ENCODE results near the gene KDM4B. TPM values are rescaled to one million over a fixed set of nuclear protein-coding genes. Genes with fewer than 3 reads are reported as not detected.

Gene KDM4B
- total RNA-seq, 2 experiments from 2014 or later: 24.4 to 25.0 TPM

GRCh38 chr19:5145521-5146511, 176.9 kb downstream of the KDM4B start:
- ChIA-PET CTCF (interaction anchor here (0.6 to 1.1 kb wide), 2 partner anchors 97 to 939 kb away, joined by 3 to 4 read pairs; no protein-coding TSS in a partner anchor), POLR2A (interaction anchor here (0.6 kb wide), 1 partner anchor 27 kb away, joined by 6 read pairs; no protein-coding TSS in a partner anchor)

- ChIA-PET CTCF (no interaction called here), POLR2A (no interaction called here)
Measured at GRCh38 chr19:5147074-5147977, 178.4 kb downstream of the KDM4B start.

- ChIA-PET POLR2A (no interaction called here), CTCF (no interaction called here)
Measured at GRCh38 chr19:5147978-5148793, 179.3 kb downstream of the KDM4B start.

- ChIA-PET POLR2A (no interaction called here), CTCF (no interaction called here)
Measured at GRCh38 chr19:5148794-5149190, 179.9 kb downstream of the KDM4B start.

- ChIA-PET CTCF (interaction anchor here (1.2 kb wide), 1 partner anchor 101 kb away, joined by 4 read pairs; no protein-coding TSS in a partner anchor), POLR2A (no interaction called here)
Measured at GRCh38 chr19:5149508-5149907, 180.6 kb downstream of the KDM4B start.

GRCh38 chr19:5149932-5150901, 181.3 kb downstream of the KDM4B start:
- CTCF ChIA-PET: interaction anchor here (1.2 kb wide), 1 partner anchor 102 kb away, joined by 4 read pairs; no protein-coding TSS in a partner anchor

GRCh38 chr19:5150902-5151741, 182.2 kb downstream of the KDM4B start:
- CTCF ChIA-PET: interaction anchor here (1.2 kb wide), 1 partner anchor 103 kb away, joined by 4 read pairs; no protein-coding TSS in a partner anchor
- POLR2A ChIA-PET: interaction anchor here (0.5 kb wide), 1 partner anchor 16 kb away, joined by 3 read pairs; no protein-coding TSS in a partner anchor

More at GRCh38 chr19:5149932-5150901, 181.3 kb downstream of the KDM4B start:
- POLR2A ChIA-PET: no interaction called here

- POLR2A ChIA-PET: interaction anchor here (0.5 kb wide), 1 partner anchor 15 kb away, joined by 3 read pairs; no protein-coding TSS in a partner anchor
Measured at GRCh38 chr19:5152013-5152763, 183.3 kb downstream of the KDM4B start.

GRCh38 chr19:5152767-5153532, 184.0 kb downstream of the KDM4B start:
- CTCF ChIA-PET: interaction anchor here (1.5 kb wide), 1 partner anchor 107 kb away, joined by 5 read pairs; no protein-coding TSS in a partner anchor
- POLR2A ChIA-PET: no interaction called here

More at GRCh38 chr19:5152013-5152763, 183.3 kb downstream of the KDM4B start:
- CTCF ChIA-PET: no interaction called here

- CTCF ChIA-PET: interaction anchor here (0.9 to 1.5 kb wide), 4 partner anchors 15 to 121 kb away, joined by 3 to 5 read pairs (median 4); no protein-coding TSS in a partner anchor
- POLR2A ChIA-PET: no interaction called here
Measured at GRCh38 chr19:5153601-5154128, 184.8 kb downstream of the KDM4B start.

- POLR2A ChIA-PET: no interaction called here
Measured at GRCh38 chr19:5154129-5154798, 185.4 kb downstream of the KDM4B start.

GRCh38 chr19:5154799-5155426, 186.0 kb downstream of the KDM4B start:
- ChIA-PET POLR2A (no interaction called here), CTCF (interaction anchor here (0.9 to 1.5 kb wide), 4 partner anchors 16 to 122 kb away, joined by 3 to 5 read pairs (median 4); no protein-coding TSS in a partner anchor)

More at GRCh38 chr19:5154129-5154798, 185.4 kb downstream of the KDM4B start:
- CTCF ChIA-PET: interaction anchor here (0.9 to 1.5 kb wide), 4 partner anchors 16 to 121 kb away, joined by 3 to 5 read pairs (median 4); no protein-coding TSS in a partner anchor

GRCh38 chr19:5155586-5156210, 186.8 kb downstream of the KDM4B start:
- CTCF ChIA-PET: no interaction called here

More at GRCh38 chr19:5155586-5156210, 186.8 kb downstream of the KDM4B start:
- POLR2A ChIA-PET: no interaction called here

Data from activated CD8-positive, alpha-beta memory T cell treated with anti-CD3 and anti-CD28 coated beads for 36 hours (primary cell).